Muscle of arm (tissue), 12 donors: ENCODE measurements around the gene RHOBTB3. TPM values are rescaled to one million over a fixed set of nuclear protein-coding genes. Genes with fewer than 3 reads are reported as not detected.
"Not testable (repeated sequence)": the region's sequence is repeated elsewhere in the genome, so short reads cannot be mapped to it uniquely, and the experiment has no call there.

Source experiments
- DNase-seq: peaks from one replicate; pipeline ENCODE4 v3.0.0-alpha.2; 2013
- polyA plus RNA-seq, 12 donors: library from polyadenylated mRNA; unstranded; fragments of 120-200 nt; gene quantifications; one replicate each; pipeline ENCODE4 v1.2.1, GENCODE V29; 2013; ENCODE audit not compliant: insufficient read length in 12 of 12

The RHOBTB3 gene
- polyA plus RNA-seq, 12 donors = 69.3 to 137 (median 113) TPM; not detected in 1

DNA sequence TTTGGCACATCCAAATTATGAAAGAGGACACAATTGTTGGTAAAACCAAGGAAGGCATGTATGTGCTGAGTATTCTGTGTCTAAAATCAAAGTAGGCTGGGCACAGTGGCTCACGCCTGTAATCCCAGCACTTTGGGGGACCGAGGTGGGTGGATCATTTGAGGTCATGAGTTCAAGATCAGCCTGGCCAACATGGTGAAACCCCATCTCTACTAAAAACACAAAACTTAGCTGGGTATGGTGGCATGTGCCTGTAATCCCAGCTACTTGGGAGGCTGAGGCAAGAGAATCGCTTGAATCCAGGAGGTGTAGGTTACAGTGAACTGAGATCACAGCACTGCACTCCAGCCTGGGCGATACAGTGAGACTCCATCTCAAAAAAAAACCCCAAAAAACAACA lies 105.8 kb downstream of the RHOBTB3 start:
- not testable (repeated sequence) for DNase-seq

DNA sequence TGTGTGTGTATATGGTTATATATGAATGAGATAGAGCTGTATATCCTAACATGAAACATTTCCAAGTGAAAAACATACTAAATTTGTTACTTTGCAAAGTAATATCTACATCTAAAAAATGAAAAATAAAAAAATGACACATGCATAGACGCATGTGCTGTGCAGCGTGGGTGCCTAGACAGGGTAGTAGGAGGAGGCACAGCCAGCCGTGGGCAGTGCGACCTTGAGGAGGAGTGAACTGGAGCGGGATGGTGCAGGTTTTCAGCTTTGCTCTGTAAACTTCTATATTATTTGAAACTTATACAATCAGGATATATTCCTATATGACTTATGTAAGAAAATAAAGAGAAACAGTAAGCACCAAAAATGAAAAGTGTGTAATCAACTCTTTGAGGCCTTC lies 106.4 kb downstream of the RHOBTB3 start:
- DNase-seq = no peak

GRCh38 chr5:95838001-95838520 lies 106.9 kb downstream of the RHOBTB3 start:
- no peak for DNase-seq

DNA sequence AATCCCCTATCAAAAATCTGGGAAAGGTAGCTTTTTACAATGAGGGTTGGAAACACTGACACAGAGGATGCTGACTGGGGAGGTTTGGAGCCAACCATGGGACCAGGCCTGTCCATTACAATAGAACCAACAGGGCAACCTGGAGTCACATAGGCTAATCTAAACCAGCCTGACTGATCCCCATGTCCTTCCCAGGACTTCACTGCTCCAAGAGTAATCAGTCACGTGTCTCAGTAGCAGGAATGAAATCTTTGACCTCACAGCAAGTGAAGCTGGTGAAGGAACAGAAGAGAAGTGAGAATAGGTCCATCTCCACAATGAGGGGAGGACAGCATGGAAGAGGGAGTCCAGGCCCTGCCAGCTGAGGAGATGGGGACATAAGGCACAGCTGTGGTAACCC lies 107.4 kb downstream of the RHOBTB3 start:
- no peak for DNase-seq

DNA sequence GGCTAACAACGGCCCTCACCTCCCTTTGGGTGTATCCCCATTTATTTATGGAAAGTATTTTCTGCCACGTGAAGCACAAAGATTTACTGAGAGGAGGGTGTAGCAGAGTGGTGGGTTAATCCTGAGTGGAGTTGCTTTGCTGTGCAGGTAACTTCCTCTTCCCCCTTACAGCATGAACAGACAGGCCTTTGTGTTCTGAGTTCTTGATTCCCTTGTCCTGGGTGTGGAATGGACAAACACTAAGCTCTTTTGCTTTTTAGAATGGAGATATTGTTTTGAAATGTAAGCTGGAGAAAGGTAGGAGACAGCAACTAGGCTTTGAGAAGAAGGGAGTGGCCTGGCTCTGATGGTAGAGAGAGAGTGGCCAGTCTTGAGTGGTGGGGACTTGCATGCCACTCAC lies 108.5 kb downstream of the RHOBTB3 start:
- no peak for DNase-seq

DNA sequence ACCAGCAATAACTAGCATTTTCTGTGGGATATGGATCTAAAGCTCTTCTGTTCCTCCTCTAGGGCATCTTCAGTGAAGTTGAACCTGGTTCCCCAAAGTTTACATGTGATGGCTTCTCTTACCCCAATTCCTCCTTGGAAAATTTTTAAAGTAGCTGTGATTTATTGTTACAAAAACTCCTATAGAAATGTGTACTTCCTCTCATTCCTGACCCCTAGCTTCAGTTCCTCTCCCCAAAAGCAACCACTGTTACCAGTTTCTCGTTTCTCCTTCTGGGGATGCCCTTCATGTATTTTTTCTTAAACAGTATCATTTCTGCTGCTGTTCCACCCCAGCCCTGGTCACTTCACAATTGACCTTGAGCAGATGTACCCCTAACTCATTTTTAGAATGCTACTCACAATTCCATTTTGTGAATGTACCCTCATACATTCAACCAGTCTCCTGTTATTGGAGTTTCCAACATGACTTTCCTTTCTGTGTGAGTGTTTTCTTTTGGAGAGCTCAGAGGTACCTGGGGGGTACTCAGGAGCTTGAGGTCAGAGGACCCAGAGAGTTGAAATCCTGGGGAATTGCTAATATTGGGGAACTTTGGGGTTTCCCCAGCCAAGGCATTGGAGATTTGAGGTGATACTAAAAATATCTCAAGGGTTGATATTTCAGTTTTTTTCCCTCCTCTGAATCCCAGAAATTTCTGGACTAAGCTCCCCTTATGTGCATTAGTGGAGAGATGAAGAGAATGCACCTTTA lies 110.0 kb downstream of the RHOBTB3 start:
- DNase-seq = no peak

DNA sequence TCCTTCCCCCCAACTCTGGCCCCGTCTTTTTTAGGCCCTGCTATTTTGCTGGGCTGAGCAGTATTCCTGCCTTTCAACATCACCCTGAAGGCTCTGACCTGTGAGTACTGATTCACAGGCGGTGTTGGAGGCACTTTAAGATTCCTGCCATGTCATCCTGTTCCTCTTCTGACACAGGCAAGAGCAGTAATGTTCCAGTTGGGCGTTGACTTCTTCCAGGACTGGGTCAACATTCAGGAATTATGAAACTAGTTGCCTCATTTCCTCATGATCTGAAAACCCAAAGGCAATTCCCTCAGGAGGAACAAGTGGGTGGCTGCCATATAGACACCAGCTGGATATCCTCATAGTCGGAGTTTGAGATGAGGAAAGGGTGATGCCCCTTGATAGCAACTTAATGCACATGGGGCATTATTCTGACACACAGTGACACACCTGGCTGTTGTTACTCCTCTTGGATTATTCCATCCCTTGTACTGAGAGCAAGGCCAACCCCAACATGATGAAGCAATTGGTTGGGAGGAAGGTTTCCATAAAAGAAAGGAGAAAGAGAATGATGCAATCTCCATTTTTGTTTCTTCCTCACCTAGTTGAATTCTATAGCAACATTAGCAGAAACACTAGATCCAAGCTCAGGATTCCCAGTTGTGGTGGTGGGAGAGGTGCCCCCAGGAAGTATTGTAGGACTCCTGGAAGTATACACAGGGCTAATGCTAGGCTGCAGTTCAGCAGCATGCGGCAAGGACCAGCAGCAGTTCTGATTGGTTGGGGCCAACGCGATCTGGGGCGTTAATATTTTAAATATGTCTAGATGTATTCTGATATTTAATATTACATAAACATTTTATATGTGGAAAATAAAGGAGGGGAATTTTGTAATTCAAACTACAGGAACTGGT lies 111.0 kb downstream of the RHOBTB3 start:
- no peak for DNase-seq

GRCh38 chr5:95842854-95843544 lies 111.9 kb downstream of the RHOBTB3 start:
- DNase-seq = no peak

DNA sequence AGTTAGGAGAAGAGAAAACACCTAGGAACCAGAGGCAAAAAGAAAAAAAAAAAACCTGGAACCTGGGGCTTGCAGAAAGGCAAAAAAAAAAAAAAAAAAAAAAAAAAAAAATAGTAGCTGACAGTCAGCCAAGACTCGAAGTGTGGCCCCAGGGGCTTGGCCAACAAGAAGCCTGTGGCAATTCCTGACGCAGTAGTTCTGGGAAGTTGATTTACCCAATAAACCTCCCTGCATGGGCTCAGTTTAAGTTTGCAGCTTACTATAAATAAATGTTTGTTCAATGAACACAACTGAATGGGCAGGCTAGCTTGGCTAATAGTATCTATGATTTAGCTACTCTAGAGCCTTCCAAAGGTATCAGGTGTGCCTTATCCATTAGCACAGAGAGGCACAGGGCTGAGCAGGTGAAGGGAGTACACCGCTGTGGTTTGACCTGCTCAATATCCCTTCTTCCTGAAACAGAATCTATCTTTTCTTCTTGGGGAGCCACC lies 112.6 kb downstream of the RHOBTB3 start:
- no peak for DNase-seq

DNA sequence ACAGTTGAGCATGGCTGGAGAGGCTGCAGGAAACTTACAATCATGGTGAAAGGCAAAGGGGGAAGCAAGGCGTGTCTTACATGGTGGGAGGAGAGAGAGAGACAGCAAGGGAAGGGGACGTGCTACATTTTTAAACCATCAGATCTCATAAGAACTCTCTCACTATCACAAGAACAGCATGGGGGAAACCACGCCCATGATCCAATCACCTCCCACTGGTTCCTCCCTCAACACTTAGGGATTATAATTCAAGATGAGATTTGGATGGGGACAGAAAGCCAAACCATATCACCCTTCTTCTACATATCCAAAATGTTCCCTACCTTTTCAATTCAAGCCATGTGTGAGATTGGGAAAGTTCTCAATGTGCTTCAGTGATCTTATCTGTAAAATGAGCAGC lies 114.3 kb downstream of the RHOBTB3 start:
- DNase-seq = no peak

Other genes with a start within 250 kb of the RHOBTB3 start
- 10 to 100 TPM in 11 of 12 donors, not detected in 1; 49.6 to 86.4 (median 68.6) TPM for gene SKIC3, start 176.4 kb upstream of the RHOBTB3 start, polyA plus RNA-seq
- 10 to 100 TPM in 8 of 12 donors, 1 to 10 TPM in 3, not detected in 1; 8.5 to 29.7 (median 11.1) TPM for gene ARSK, start 176.2 kb upstream of the RHOBTB3 start, polyA plus RNA-seq
- under 1 TPM in 8 of 12 donors, not detected in 4; 0.11 to 0.24 (median 0.16) TPM for gene GPR150, start 111.2 kb upstream of the RHOBTB3 start, polyA plus RNA-seq
- gene RFESD, start 84.6 kb upstream of the RHOBTB3 start, polyA plus RNA-seq = 1 to 10 TPM in 10 of 12 donors, not detected in 2; 2.5 to 8.3 (median 4.3) TPM
- 1 to 10 TPM in 9 of 12 donors, under 1 TPM in 1, not detected in 2; 0.96 to 3.6 (median 2.3) TPM for gene SPATA9, start 48.3 kb upstream of the RHOBTB3 start, polyA plus RNA-seq
- 10 to 100 TPM in 9 of 12 donors, 1 to 10 TPM in 2, not detected in 1; 9.2 to 23.3 (median 12.4) TPM for gene GLRX, start 91.4 kb downstream of the RHOBTB3 start, polyA plus RNA-seq
- gene ELL2, start 230.5 kb downstream of the RHOBTB3 start, polyA plus RNA-seq = 10 to 100 TPM in 1 of 12 donors, 1 to 10 TPM in 10, not detected in 1; 2.4 to 14.0 (median 4.4) TPM